ENCODE results near the gene B2M. TPM values are rescaled to one million over a fixed set of nuclear protein-coding genes. Genes with fewer than 3 reads are reported as not detected.
A peak's percentile ranks its signal among the peaks of the same experiment; 100 is the strongest.

Gene B2M
- total RNA-seq, 2 experiments from 2014 or later = 4,476 to 4,587 TPM

DNA sequence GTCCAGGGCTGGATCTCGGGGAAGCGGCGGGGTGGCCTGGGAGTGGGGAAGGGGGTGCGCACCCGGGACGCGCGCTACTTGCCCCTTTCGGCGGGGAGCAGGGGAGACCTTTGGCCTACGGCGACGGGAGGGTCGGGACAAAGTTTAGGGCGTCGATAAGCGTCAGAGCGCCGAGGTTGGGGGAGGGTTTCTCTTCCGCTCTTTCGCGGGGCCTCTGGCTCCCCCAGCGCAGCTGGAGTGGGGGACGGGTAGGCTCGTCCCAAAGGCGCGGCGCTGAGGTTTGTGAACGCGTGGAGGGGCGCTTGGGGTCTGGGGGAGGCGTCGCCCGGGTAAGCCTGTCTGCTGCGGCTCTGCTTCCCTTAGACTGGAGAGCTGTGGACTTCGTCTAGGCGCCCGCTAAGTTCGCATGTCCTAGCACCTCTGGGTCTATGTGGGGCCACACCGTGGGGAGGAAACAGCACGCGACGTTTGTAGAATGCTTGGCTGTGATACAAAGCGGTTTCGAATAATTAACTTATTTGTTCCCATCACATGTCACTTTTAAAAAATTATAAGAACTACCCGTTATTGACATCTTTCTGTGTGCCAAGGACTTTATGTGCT is 527 bp downstream of the B2M start:
- POLR2A ChIA-PET = interaction anchor here (0.8 to 37.9 kb wide), 14 partner anchors 9 to 312 kb away, joined by 3 to 1862 read pairs (median 6); partner anchors contain the start of genes CTDSPL2, SORD, SPG11 and TRIM69
- peaks cover 43% of the 10 kb centered on the region for H3K4me1 Mint-ChIP-seq (ENCODE audit: low read depth)

DNA sequence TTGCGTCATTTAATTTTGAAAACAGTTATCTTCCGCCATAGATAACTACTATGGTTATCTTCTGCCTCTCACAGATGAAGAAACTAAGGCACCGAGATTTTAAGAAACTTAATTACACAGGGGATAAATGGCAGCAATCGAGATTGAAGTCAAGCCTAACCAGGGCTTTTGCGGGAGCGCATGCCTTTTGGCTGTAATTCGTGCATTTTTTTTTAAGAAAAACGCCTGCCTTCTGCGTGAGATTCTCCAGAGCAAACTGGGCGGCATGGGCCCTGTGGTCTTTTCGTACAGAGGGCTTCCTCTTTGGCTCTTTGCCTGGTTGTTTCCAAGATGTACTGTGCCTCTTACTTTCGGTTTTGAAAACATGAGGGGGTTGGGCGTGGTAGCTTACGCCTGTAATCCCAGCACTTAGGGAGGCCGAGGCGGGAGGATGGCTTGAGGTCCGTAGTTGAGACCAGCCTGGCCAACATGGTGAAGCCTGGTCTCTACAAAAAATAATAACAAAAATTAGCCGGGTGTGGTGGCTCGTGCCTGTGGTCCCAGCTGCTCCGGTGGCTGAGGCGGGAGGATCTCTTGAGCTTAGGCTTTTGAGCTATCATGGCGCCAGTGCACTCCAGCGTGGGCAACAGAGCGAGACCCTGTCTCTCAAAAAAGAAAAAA is 1.2 kb downstream of the B2M start:
- Mint-ChIP-seq H3K27me3 (no peaks in the 10 kb centered on the region), H3K4me3 (peak overlapping the region; percentile 94), H3K27ac (peak overlapping the region; percentile 100), H3K36me3 (ENCODE audit: low read depth) (peaks cover 81% of the 10 kb centered on the region), H3K4me1 (ENCODE audit: low read depth) (peaks cover 45% of the 10 kb centered on the region), H3K9me3 (no peaks in the 10 kb centered on the region)
- TF ChIP-seq, protein P1, sequence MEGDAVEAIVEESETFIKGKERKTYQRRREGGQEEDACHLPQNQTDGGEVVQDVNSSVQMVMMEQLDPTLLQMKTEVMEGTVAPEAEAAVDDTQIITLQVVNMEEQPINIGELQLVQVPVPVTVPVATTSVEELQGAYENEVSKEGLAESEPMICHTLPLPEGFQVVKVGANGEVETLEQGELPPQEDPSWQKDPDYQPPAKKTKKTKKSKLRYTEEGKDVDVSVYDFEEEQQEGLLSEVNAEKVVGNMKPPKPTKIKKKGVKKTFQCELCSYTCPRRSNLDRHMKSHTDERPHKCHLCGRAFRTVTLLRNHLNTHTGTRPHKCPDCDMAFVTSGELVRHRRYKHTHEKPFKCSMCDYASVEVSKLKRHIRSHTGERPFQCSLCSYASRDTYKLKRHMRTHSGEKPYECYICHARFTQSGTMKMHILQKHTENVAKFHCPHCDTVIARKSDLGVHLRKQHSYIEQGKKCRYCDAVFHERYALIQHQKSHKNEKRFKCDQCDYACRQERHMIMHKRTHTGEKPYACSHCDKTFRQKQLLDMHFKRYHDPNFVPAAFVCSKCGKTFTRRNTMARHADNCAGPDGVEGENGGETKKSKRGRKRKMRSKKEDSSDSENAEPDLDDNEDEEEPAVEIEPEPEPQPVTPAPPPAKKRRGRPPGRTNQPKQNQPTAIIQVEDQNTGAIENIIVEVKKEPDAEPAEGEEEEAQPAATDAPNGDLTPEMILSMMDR (IDR thresholded peaks at IDR 0.05) = no peak
- ATAC-seq (peak; percentile 13), DNase-seq (peak; percentile 79)
- intact Hi-C loops (cut with micrococcal nuclease) = loop anchor here (5.0 kb wide), 1 partner anchor 35 kb away; no protein-coding TSS in a partner anchor
- CTCF ChIA-PET = interaction anchor here (1.0 to 16.8 kb wide), 3 partner anchors 21 to 101 kb away, joined by 3 to 333 read pairs (median 197); partner anchors contain the start of genes SPG11 and TRIM69
- POLR2A ChIA-PET = interaction anchor here (0.6 to 37.9 kb wide), 8 partner anchors 9 to 166 kb away, joined by 3 to 1862 read pairs (median 10); partner anchors contain the start of genes SPG11 and TRIM69

More for the DNA sequence above, 527 bp downstream of the B2M start:
- H3K27ac Mint-ChIP-seq = peak overlapping the region; percentile 100
- peaks cover 78% of the 10 kb centered on the region for H3K36me3 Mint-ChIP-seq (ENCODE audit: low read depth)
- ATAC-seq (peak; percentile 18), DNase-seq (peak; percentile 65)
- no peaks in the 10 kb centered on the region for H3K9me3 Mint-ChIP-seq
- TF ChIP-seq, protein P1 (IDR thresholded peaks at IDR 0.05) = no peak
- H3K4me3 Mint-ChIP-seq = peak overlapping the region; percentile 94
- intact Hi-C loops (cut with micrococcal nuclease) = loop anchor here (1.0 to 5.0 kb wide), 3 partner anchors 16 to 49 kb away; partner anchors contain the start of gene SPG11
- no peaks in the 10 kb centered on the region for H3K27me3 Mint-ChIP-seq
- CTCF ChIA-PET = interaction anchor here (1.2 to 16.8 kb wide), 4 partner anchors 21 to 46 kb away, joined by 3 to 333 read pairs (median 106); partner anchors contain the start of genes SPG11 and TRIM69

DNA sequence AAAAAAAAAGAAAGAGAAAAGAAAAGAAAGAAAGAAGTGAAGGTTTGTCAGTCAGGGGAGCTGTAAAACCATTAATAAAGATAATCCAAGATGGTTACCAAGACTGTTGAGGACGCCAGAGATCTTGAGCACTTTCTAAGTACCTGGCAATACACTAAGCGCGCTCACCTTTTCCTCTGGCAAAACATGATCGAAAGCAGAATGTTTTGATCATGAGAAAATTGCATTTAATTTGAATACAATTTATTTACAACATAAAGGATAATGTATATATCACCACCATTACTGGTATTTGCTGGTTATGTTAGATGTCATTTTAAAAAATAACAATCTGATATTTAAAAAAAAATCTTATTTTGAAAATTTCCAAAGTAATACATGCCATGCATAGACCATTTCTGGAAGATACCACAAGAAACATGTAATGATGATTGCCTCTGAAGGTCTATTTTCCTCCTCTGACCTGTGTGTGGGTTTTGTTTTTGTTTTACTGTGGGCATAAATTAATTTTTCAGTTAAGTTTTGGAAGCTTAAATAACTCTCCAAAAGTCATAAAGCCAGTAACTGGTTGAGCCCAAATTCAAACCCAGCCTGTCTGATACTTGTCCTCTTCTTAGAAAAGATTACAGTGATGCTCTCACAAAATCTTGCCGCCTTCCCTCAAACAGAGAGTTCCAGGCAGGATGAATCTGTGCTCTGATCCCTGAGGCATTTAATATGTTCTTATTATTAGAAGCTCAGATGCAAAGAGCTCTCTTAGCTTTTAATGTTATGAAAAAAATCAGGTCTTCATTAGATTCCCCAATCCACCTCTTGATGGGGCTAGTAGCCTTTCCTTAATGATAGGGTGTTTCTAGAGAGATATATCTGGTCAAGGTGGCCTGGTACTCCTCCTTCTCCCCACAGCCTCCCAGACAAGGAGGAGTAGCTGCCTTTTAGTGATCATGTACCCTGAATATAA is 2.0 kb downstream of the B2M start:
- ChIA-PET POLR2A (interaction anchor here (0.6 to 37.9 kb wide), 12 partner anchors 16 to 167 kb away, joined by 3 to 1862 read pairs (median 7); partner anchors contain the start of genes SPG11 and TRIM69), CTCF (interaction anchor here (0.7 to 16.8 kb wide), 5 partner anchors 20 to 102 kb away, joined by 3 to 333 read pairs (median 5); partner anchors contain the start of genes SPG11 and TRIM69)
- Mint-ChIP-seq H3K36me3 (ENCODE audit: low read depth) (peaks cover 84% of the 10 kb centered on the region), H3K27me3 (no peaks in the 10 kb centered on the region), H3K27ac (peak overlapping the region; percentile 100), H3K4me1 (ENCODE audit: low read depth) (peaks cover 49% of the 10 kb centered on the region), H3K4me3 (peak overlapping the region; percentile 94), H3K9me3 (no peaks in the 10 kb centered on the region)
- ATAC-seq = no peak
- intact Hi-C loops (cut with micrococcal nuclease) = loop anchor here (5.0 kb wide), 1 partner anchor 36 kb away; no protein-coding TSS in a partner anchor
- TF ChIP-seq, protein P1 (IDR thresholded peaks at IDR 0.05) = no peak
- no peak for DNase-seq

DNA sequence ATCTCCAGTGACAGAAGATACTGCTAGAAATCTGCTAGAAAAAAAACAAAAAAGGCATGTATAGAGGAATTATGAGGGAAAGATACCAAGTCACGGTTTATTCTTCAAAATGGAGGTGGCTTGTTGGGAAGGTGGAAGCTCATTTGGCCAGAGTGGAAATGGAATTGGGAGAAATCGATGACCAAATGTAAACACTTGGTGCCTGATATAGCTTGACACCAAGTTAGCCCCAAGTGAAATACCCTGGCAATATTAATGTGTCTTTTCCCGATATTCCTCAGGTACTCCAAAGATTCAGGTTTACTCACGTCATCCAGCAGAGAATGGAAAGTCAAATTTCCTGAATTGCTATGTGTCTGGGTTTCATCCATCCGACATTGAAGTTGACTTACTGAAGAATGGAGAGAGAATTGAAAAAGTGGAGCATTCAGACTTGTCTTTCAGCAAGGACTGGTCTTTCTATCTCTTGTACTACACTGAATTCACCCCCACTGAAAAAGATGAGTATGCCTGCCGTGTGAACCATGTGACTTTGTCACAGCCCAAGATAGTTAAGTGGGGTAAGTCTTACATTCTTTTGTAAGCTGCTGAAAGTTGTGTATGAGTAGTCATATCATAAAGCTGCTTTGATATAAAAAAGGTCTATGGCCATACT is 4.0 kb downstream of the B2M start:
- H3K27ac Mint-ChIP-seq = peak overlapping the region; percentile 96
- peaks cover 86% of the 10 kb centered on the region for H3K36me3 Mint-ChIP-seq (ENCODE audit: low read depth)
- TF ChIP-seq, protein P1 (IDR thresholded peaks at IDR 0.05) = no peak
- no peaks in the 10 kb centered on the region for H3K9me3 Mint-ChIP-seq
- POLR2A ChIA-PET = interaction anchor here (1.2 to 37.9 kb wide), 9 partner anchors 14 to 136 kb away, joined by 3 to 1862 read pairs (median 5); partner anchors contain the start of genes SPG11 and TRIM69
- ATAC-seq (no peak), DNase-seq (peak; percentile 25)
- H3K4me3 Mint-ChIP-seq = peak overlapping the region; percentile 94
- CTCF ChIA-PET = interaction anchor here (0.9 to 16.8 kb wide), 3 partner anchors 18 to 86 kb away, joined by 3 to 333 read pairs (median 197); partner anchors contain the start of genes SPG11 and TRIM69
- intact Hi-C loops (cut with micrococcal nuclease) = no loop called here
- H3K27me3 Mint-ChIP-seq = no peaks in the 10 kb centered on the region
- peaks cover 56% of the 10 kb centered on the region for H3K4me1 Mint-ChIP-seq (ENCODE audit: low read depth)
